ENCODE results near the gene ALG9. TPM values are rescaled to one million over a fixed set of nuclear protein-coding genes. Genes with fewer than 3 reads are reported as not detected.
"Not testable (repeated sequence)": the region's sequence is repeated elsewhere in the genome, so short reads cannot be mapped to it uniquely, and the experiment has no call there.

Gene ALG9
- total RNA-seq, 4 donors from 2014 or later = 18.4 to 24.1 (median 22.1) TPM

DNA sequence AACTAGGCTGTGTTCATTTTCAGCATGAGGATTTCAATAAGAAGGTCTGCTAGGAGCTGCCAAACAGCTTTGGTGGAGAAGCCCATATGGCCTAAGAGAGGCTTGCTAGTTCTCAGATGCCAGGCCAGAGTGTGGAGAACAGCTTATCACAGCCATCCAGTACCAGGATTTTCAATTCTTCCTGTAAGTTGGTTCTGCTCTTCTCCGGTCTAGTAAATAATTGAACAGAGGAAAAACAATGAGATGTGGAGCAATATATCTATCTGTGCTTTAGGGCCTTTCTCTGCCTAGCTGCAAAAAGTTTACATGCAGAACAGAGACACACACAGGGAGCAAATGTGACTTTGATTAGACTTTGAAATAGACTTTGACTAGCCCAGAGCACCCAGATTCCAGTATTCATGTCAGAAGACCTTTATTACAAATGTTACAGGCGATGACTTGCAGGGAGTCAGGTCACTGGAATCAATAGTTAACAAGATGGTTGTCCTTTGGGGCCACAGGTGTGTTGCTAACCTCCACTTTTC lies 85.4 kb downstream of the ALG9 start:
- intact Hi-C loops (cut with DNase I) = no loop called here
- H3K36me3 ChIP-seq = peaks cover 11 to 44% (median 20%) of the 10 kb centered on the region in 4 donors
- no peak for TF ChIP-seq POLR2A (IDR thresholded peaks at IDR 0.05; ENCODE audit: low read depth)
- TF ChIP-seq POLR2AphosphoS5 (IDR thresholded peaks at IDR 0.05) = no peak
- TF ChIP-seq EP300 (IDR thresholded peaks at IDR 0.05) = no peak
- TF ChIP-seq, protein P1, sequence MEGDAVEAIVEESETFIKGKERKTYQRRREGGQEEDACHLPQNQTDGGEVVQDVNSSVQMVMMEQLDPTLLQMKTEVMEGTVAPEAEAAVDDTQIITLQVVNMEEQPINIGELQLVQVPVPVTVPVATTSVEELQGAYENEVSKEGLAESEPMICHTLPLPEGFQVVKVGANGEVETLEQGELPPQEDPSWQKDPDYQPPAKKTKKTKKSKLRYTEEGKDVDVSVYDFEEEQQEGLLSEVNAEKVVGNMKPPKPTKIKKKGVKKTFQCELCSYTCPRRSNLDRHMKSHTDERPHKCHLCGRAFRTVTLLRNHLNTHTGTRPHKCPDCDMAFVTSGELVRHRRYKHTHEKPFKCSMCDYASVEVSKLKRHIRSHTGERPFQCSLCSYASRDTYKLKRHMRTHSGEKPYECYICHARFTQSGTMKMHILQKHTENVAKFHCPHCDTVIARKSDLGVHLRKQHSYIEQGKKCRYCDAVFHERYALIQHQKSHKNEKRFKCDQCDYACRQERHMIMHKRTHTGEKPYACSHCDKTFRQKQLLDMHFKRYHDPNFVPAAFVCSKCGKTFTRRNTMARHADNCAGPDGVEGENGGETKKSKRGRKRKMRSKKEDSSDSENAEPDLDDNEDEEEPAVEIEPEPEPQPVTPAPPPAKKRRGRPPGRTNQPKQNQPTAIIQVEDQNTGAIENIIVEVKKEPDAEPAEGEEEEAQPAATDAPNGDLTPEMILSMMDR (IDR thresholded peaks at IDR 0.05) = no peak
- H3K4me3 ChIP-seq = no peak overlapping the region
- no peaks in the 10 kb centered on the region for H3K27me3 ChIP-seq
- H3K4me1 ChIP-seq = peaks cover 8 to 15% (median 11%) of the 10 kb centered on the region in 4 donors
- H3K9me3 ChIP-seq = no peaks in the 10 kb centered on the region
- 93% methylated on average over 2 of the region's 2 CpGs for WGBS
- no peak overlapping the region for H3K27ac ChIP-seq (replicated peaks in 1 of 4)
- no peak for DNase-seq (ENCODE audit: extremely low spot score)

DNA sequence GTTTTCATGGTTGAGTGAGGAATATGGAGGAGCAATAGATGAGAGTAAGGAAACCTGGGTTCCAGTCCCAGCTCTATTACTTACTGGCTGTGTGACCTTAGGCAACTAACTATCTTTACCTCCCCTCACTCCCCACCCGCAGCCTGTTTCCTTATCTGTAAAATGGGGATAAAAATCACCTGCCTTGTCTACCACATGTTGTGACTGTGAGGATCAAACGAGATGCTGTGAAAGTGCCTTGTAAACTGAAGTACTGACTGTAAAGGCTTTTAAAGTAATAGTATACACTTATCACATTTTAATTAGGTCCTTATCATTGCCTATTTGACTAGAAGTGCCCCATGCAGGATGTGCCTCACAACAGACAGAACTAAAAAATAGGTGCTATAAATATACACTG lies 86.3 kb downstream of the ALG9 start:
- 94% methylated on average over 2 of the region's 2 CpGs for WGBS
- TF ChIP-seq, protein P1 (IDR thresholded peaks at IDR 0.05) = no peak
- TF ChIP-seq POLR2AphosphoS5 (IDR thresholded peaks at IDR 0.05) (no peak), EP300 (IDR thresholded peaks at IDR 0.05) (no peak), POLR2A (IDR thresholded peaks at IDR 0.05; ENCODE audit: low read depth) (no peak)

DNA sequence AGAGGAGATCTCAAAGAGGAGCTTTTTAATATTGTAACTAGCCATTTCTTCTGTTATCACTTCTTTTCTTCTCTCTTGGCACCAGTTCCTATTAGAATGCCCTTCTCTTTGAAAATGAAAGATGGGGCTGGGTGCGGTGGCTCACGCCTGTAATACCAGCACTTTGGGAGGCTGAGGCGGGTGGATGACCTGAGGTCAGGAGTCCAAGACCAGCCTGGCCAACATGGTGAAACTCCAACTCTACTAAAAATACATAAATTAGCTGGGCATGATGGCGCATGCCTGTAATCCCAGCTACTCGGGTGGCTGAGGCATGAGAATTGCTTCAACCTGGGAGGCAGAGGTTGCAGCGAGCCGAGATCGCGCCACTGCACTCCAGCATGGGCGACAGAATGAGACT lies 87.1 kb downstream of the ALG9 start:
- H3K4me3 ChIP-seq; H3K27me3 ChIP-seq; H3K27ac ChIP-seq (replicated peaks in 1 of 4); DNase-seq (ENCODE audit: extremely low spot score); intact Hi-C loops (cut with DNase I); H3K9me3 ChIP-seq: not testable (repeated sequence)
- WGBS = 98% methylated on average over 10 of the region's 10 CpGs
- Histone ChIP-seq H3K4me1 (peaks cover 8 to 15% (median 11%) of the 10 kb centered on the region in 4 donors), H3K36me3 (peaks cover 11 to 44% (median 20%) of the 10 kb centered on the region in 4 donors)

More for the DNA sequence above, 86.3 kb downstream of the ALG9 start:
- peaks cover 8 to 15% (median 11%) of the 10 kb centered on the region in 4 donors for H3K4me1 ChIP-seq
- intact Hi-C loops (cut with DNase I) = no loop called here
- DNase-seq (ENCODE audit: extremely low spot score) = no peak
- H3K36me3 ChIP-seq = peaks cover 11 to 44% (median 20%) of the 10 kb centered on the region in 4 donors
- no peak overlapping the region for H3K4me3 ChIP-seq
- H3K9me3 ChIP-seq = no peaks in the 10 kb centered on the region
- no peak overlapping the region for H3K27ac ChIP-seq (replicated peaks in 1 of 4)
- H3K27me3 ChIP-seq = no peaks in the 10 kb centered on the region

DNA sequence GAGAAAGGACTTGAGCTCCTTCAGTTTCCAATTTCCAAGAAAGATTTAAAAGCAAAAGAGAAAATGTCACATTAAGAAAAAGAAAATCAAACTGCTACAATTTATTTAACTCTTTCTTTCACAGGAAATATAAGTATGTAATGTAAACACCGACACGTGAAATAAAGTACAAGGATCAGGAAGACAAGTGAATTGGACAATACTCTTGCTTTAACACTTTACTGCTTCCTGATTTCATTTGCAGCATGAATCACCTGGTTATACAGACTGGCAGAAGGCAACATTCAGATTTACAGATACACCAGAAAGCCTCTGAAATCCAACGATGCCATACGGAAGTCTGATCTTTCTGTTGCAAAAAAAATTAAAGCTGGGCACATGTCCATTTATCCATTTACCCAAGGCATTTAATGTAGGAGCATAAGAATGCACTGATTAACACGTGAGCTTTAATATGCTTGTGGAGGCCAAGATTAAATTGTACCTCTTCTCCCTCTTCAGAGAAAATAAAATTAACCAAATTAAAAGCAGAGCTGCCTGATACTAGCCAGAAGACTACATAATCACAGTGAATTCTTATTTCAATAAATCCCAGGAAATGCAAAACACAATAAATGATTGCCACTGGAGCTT lies 89.2 kb downstream of the ALG9 start:
- peaks cover 0 to 5% (median 0%) of the 10 kb centered on the region in 4 donors for H3K4me1 ChIP-seq
- TF ChIP-seq EP300 (IDR thresholded peaks at IDR 0.05) (no peak), POLR2A (IDR thresholded peaks at IDR 0.05; ENCODE audit: low read depth) (no peak), POLR2AphosphoS5 (IDR thresholded peaks at IDR 0.05) (no peak)
- TF ChIP-seq, protein P1 (IDR thresholded peaks at IDR 0.05) = no peak

DNA sequence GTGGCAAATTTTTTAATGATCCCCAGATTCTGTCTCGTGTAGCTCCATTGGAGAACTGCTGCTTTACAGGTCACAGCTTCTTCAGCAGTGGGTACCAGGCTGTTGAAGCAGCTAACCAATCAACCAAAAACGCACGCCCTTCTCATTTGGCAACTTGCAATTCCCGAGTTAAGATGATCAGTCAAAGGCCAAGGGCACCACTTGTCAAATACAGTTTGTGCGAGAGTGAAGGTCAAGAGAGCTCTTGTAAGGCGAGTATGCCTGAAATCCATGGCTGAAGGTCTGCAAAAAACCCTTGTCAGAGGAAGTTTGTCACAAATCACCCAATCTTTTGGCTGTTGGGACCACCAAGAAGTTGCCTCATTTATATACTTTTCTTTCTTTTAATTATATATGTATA lies 92.3 kb downstream of the ALG9 start:
- Histone ChIP-seq H3K36me3 (peaks cover 0 to 13% (median under 1%) of the 10 kb centered on the region in 4 donors), H3K27me3 (no peaks in the 10 kb centered on the region), H3K4me3 (no peak overlapping the region), H3K27ac (replicated peaks in 1 of 4) (no peak overlapping the region), H3K4me1 (peaks cover 6 to 14% (median 10%) of the 10 kb centered on the region in 4 donors), H3K9me3 (no peaks in the 10 kb centered on the region)
- TF ChIP-seq EP300 (IDR thresholded peaks at IDR 0.05) = no peak
- no peak for TF ChIP-seq POLR2AphosphoS5 (IDR thresholded peaks at IDR 0.05)
- TF ChIP-seq, protein P1 (IDR thresholded peaks at IDR 0.05) = no peak
- no peak for TF ChIP-seq POLR2A (IDR thresholded peaks at IDR 0.05; ENCODE audit: low read depth)
- 95% methylated on average over 6 of the region's 6 CpGs for WGBS
- intact Hi-C loops (cut with DNase I) = loop anchor here (5.0 kb wide), 1 partner anchor 63 kb away; no protein-coding TSS in a partner anchor
- DNase-seq (ENCODE audit: extremely low spot score) = no peak

More for the DNA sequence above, 89.2 kb downstream of the ALG9 start:
- no peak overlapping the region for H3K27ac ChIP-seq (replicated peaks in 1 of 4)
- no peak for DNase-seq (ENCODE audit: extremely low spot score)
- H3K9me3 ChIP-seq = no peaks in the 10 kb centered on the region
- no peak overlapping the region for H3K4me3 ChIP-seq
- peaks cover 11 to 41% (median 20%) of the 10 kb centered on the region in 4 donors for H3K36me3 ChIP-seq
- H3K27me3 ChIP-seq = no peaks in the 10 kb centered on the region
- 81% methylated on average over 5 of the region's 5 CpGs for WGBS
- intact Hi-C loops (cut with DNase I) = no loop called here

Data from esophagus muscularis mucosa (tissue), 4 donors.